Activated T-cell treated with anti-CD3 and anti-CD28 coated beads, Interleukin-2, amount 50 U/mL, for 72 hours (primary cell): ENCODE measurements around the gene LPP. TPM values are rescaled to one million over a fixed set of nuclear protein-coding genes. Genes with fewer than 3 reads are reported as not detected.

Source experiments
- ATAC-seq, 2 donors: fragments of 150-1000 bp; cut with Tn5 transposase; replicated peaks in 1 of 2; 2 replicates each; pipeline ENCODE4 v1.10.0; 2021; ENCODE audit warnings: moderate library complexity in 2 of 2, mild to moderate bottlenecking in 1 of 2
- DNase-seq, 2 donors: peaks; one replicate each; pipeline ENCODE4 v3.0.0; 2021 to 2022; ENCODE audit warnings: mixed read lengths in 1 of 2
- H3K27ac Mint-ChIP-seq: one replicate; pipeline ENCODE4 v1.8.0; 2022; ENCODE audit warnings: mild to moderate bottlenecking, moderate library complexity, mixed read lengths
- H3K27me3 Mint-ChIP-seq: one replicate; pipeline ENCODE4 v1.8.0; 2022; ENCODE audit warnings: low read depth, mixed read lengths
- H3K36me3 Mint-ChIP-seq, 2 donors: one replicate each; pipeline ENCODE4 v1.8.0; 2022; ENCODE audit warnings: mixed read lengths in 2 of 2, mild to moderate bottlenecking in 1 of 2; ENCODE audit not compliant: insufficient read depth in 2 of 2
- H3K4me1 Mint-ChIP-seq: one replicate; pipeline ENCODE4 v1.8.0; 2022; ENCODE audit warnings: low read depth, mixed read lengths
- H3K4me3 Mint-ChIP-seq, 2 donors: one replicate each; pipeline ENCODE4 v1.8.0; 2022; ENCODE audit warnings: mild to moderate bottlenecking in 2 of 2, mixed read lengths in 2 of 2, moderate library complexity in 2 of 2
- H3K9me3 Mint-ChIP-seq, 2 donors: one replicate each; pipeline ENCODE4 v1.8.0; 2022; ENCODE audit warnings: mixed read lengths in 2 of 2
- total RNA-seq, 2 donors: library from RNA; stranded (reverse); gene quantifications; one replicate each; pipeline ENCODE4 v1.2.3, GENCODE V29; 2022

Gene LPP
- total RNA-seq, 2 donors from 2014 or later: 50.4 to 67.7 TPM

GRCh38 chr3:188473591-188474288 is 319.8 kb downstream of the LPP start:
- no peak for ATAC-seq
- H3K27ac Mint-ChIP-seq: no peak overlapping the region
- H3K4me3 Mint-ChIP-seq: no peak overlapping the region
- H3K4me1 Mint-ChIP-seq: peaks cover 6% of the 10 kb centered on the region
- DNase-seq: no peak
- H3K36me3 Mint-ChIP-seq: peaks cover 0 to 2% of the 10 kb centered on the region in 2 donors
- peaks cover 0 to 4% of the 10 kb centered on the region in 2 donors for H3K9me3 Mint-ChIP-seq
- H3K27me3 Mint-ChIP-seq: no peaks in the 10 kb centered on the region

GRCh38 chr3:188476935-188477334 is 323.0 kb downstream of the LPP start:
- ATAC-seq: no peak
- DNase-seq: no peak
- H3K36me3 Mint-ChIP-seq: peaks cover 0 to 7% of the 10 kb centered on the region in 2 donors
- no peak overlapping the region for H3K4me3 Mint-ChIP-seq
- H3K27me3 Mint-ChIP-seq: no peaks in the 10 kb centered on the region
- H3K27ac Mint-ChIP-seq: no peak overlapping the region
- peaks cover 10% of the 10 kb centered on the region for H3K4me1 Mint-ChIP-seq
- H3K9me3 Mint-ChIP-seq: peaks cover under 1 to 1% of the 10 kb centered on the region in 2 donors

GRCh38 chr3:188480011-188480410 is 326.1 kb downstream of the LPP start:
- H3K27me3 Mint-ChIP-seq: no peaks in the 10 kb centered on the region
- ATAC-seq (no peak), DNase-seq (no peak)
- H3K4me1 Mint-ChIP-seq: peaks cover 12% of the 10 kb centered on the region
- H3K36me3 Mint-ChIP-seq: peaks cover 0 to 17% of the 10 kb centered on the region in 2 donors
- H3K4me3 Mint-ChIP-seq: no peak overlapping the region
- no peak overlapping the region for H3K27ac Mint-ChIP-seq
- H3K9me3 Mint-ChIP-seq: peaks cover 2 to 3% of the 10 kb centered on the region in 2 donors

- Mint-ChIP-seq H3K27me3 (no peaks in the 10 kb centered on the region), H3K36me3 (peaks cover 2 to 23% of the 10 kb centered on the region in 2 donors), H3K4me1 (peaks cover 12% of the 10 kb centered on the region), H3K27ac (no peak overlapping the region), H3K9me3 (peaks cover 2 to 3% of the 10 kb centered on the region in 2 donors), H3K4me3 (no peak overlapping the region)
- no peak for ATAC-seq
- DNase-seq: no peak
These were observed 329.0 kb downstream of the LPP start for GRCh38 chr3:188482929-188483328.

GRCh38 chr3:188486126-188486525 is 332.2 kb downstream of the LPP start:
- DNase-seq (no peak), ATAC-seq (no peak)
- peaks cover 2 to 26% of the 10 kb centered on the region in 2 donors for H3K36me3 Mint-ChIP-seq
- peaks cover 16% of the 10 kb centered on the region for H3K4me1 Mint-ChIP-seq
- H3K4me3 Mint-ChIP-seq: no peak overlapping the region
- H3K27ac Mint-ChIP-seq: no peak overlapping the region
- H3K27me3 Mint-ChIP-seq: no peaks in the 10 kb centered on the region
- H3K9me3 Mint-ChIP-seq: peaks cover 2 to 3% of the 10 kb centered on the region in 2 donors

- peaks cover 8% of the 10 kb centered on the region for H3K4me1 Mint-ChIP-seq
- no peak for ATAC-seq
- no peaks in the 10 kb centered on the region for H3K27me3 Mint-ChIP-seq
- no peak for DNase-seq
- H3K36me3 Mint-ChIP-seq: peaks cover 2 to 19% of the 10 kb centered on the region in 2 donors
- H3K27ac Mint-ChIP-seq: peak overlapping the region; percentile 3
- peaks cover 1 to 2% of the 10 kb centered on the region in 2 donors for H3K9me3 Mint-ChIP-seq
- no peak overlapping the region for H3K4me3 Mint-ChIP-seq
These were observed 333.0 kb downstream of the LPP start for GRCh38 chr3:188486952-188487351.

- H3K27ac Mint-ChIP-seq: no peak overlapping the region
- H3K27me3 Mint-ChIP-seq: no peaks in the 10 kb centered on the region
- H3K4me3 Mint-ChIP-seq: no peak overlapping the region
- DNase-seq (no peak), ATAC-seq (no peak)
- peaks cover 5% of the 10 kb centered on the region for H3K4me1 Mint-ChIP-seq
- H3K9me3 Mint-ChIP-seq: no peaks in the 10 kb centered on the region
- H3K36me3 Mint-ChIP-seq: peaks cover 2 to 14% of the 10 kb centered on the region in 2 donors
These were observed 333.7 kb downstream of the LPP start for GRCh38 chr3:188487652-188488051.

- H3K4me3 Mint-ChIP-seq: no peak overlapping the region
- no peak for ATAC-seq
- peaks cover 5% of the 10 kb centered on the region for H3K4me1 Mint-ChIP-seq
- no peaks in the 10 kb centered on the region for H3K9me3 Mint-ChIP-seq
- no peak for DNase-seq
- H3K27ac Mint-ChIP-seq: peak overlapping the region; percentile 38
- peaks cover 2 to 12% of the 10 kb centered on the region in 2 donors for H3K36me3 Mint-ChIP-seq
- H3K27me3 Mint-ChIP-seq: no peaks in the 10 kb centered on the region
These were observed 334.8 kb downstream of the LPP start for GRCh38 chr3:188488801-188489200.

- H3K9me3 Mint-ChIP-seq: no peaks in the 10 kb centered on the region
- ATAC-seq: no peak
- DNase-seq: no peak
- H3K4me1 Mint-ChIP-seq: peaks cover 5% of the 10 kb centered on the region
- H3K27ac Mint-ChIP-seq: peak overlapping the region; percentile 6
- peaks cover 2 to 9% of the 10 kb centered on the region in 2 donors for H3K36me3 Mint-ChIP-seq
- H3K4me3 Mint-ChIP-seq: no peak overlapping the region
- no peaks in the 10 kb centered on the region for H3K27me3 Mint-ChIP-seq
These were observed 335.9 kb downstream of the LPP start for GRCh38 chr3:188489639-188490405.

GRCh38 chr3:188490416-188490815 is 336.5 kb downstream of the LPP start:
- no peaks in the 10 kb centered on the region for H3K9me3 Mint-ChIP-seq
- no peak overlapping the region for H3K27ac Mint-ChIP-seq
- H3K4me3 Mint-ChIP-seq: no peak overlapping the region
- H3K27me3 Mint-ChIP-seq: no peaks in the 10 kb centered on the region
- peaks cover 5% of the 10 kb centered on the region for H3K4me1 Mint-ChIP-seq
- DNase-seq (no peak), ATAC-seq (no peak)
- H3K36me3 Mint-ChIP-seq: peaks cover 2 to 5% of the 10 kb centered on the region in 2 donors

GRCh38 chr3:188491276-188491687 is 337.3 kb downstream of the LPP start:
- no peaks in the 10 kb centered on the region for H3K27me3 Mint-ChIP-seq
- peaks cover 5% of the 10 kb centered on the region for H3K4me1 Mint-ChIP-seq
- peaks cover under 1 to 3% of the 10 kb centered on the region in 2 donors for H3K36me3 Mint-ChIP-seq
- ATAC-seq (no peak), DNase-seq (no peak)
- H3K9me3 Mint-ChIP-seq: no peaks in the 10 kb centered on the region
- H3K4me3 Mint-ChIP-seq: no peak overlapping the region
- H3K27ac Mint-ChIP-seq: no peak overlapping the region

- Mint-ChIP-seq H3K36me3 (peaks cover 0 to 3% of the 10 kb centered on the region in 2 donors), H3K9me3 (peaks cover 2 to 5% of the 10 kb centered on the region in 2 donors), H3K27ac (no peak overlapping the region), H3K27me3 (no peaks in the 10 kb centered on the region), H3K4me1 (no peaks in the 10 kb centered on the region), H3K4me3 (no peak overlapping the region)
- DNase-seq (no peak), ATAC-seq (no peak)
These were observed 342.4 kb downstream of the LPP start for GRCh38 chr3:188496390-188496789.

GRCh38 chr3:188497021-188497420 is 343.1 kb downstream of the LPP start:
- ATAC-seq (no peak), DNase-seq (no peak)
- Mint-ChIP-seq H3K27ac (no peak overlapping the region), H3K9me3 (peaks cover 2 to 5% of the 10 kb centered on the region in 2 donors), H3K36me3 (peaks cover 2 to 3% of the 10 kb centered on the region in 2 donors), H3K4me3 (no peak overlapping the region), H3K27me3 (no peaks in the 10 kb centered on the region), H3K4me1 (no peaks in the 10 kb centered on the region)
